Type B pancreatic cell (in vitro differentiated cells): ENCODE data around the gene PTGES2. TPM values are rescaled to one million over a fixed set of nuclear protein-coding genes. Genes with fewer than 3 reads are reported as not detected.
"Not testable (repeated sequence)": the region's sequence is repeated elsewhere in the genome, so short reads cannot be mapped to it uniquely, and the experiment has no call there.

ENCODE experiments used
- DNase-seq: peaks from one replicate; pipeline ENCODE4 v3.0.0; 2021; ENCODE audit warnings: mixed read lengths; ENCODE audit not compliant: unreplicated experiment; ENCODE audit errors: extremely low spot score
- H3K27ac Mint-ChIP-seq: 2 replicates; pipeline ENCODE4 v1.8.0; 2021; ENCODE audit warnings: mild to moderate bottlenecking, mixed read lengths
- H3K27me3 Mint-ChIP-seq: 2 replicates; pipeline ENCODE4 v1.8.0; 2021; ENCODE audit warnings: mixed read lengths
- H3K36me3 Mint-ChIP-seq: 2 replicates; pipeline ENCODE4 v1.8.0; 2021; ENCODE audit warnings: mixed read lengths
- H3K4me1 Mint-ChIP-seq: one replicate; pipeline ENCODE4 v1.8.0; 2021; ENCODE audit warnings: mixed read lengths; ENCODE audit not compliant: unreplicated experiment
- H3K4me3 Mint-ChIP-seq: 2 replicates; pipeline ENCODE4 v1.8.0; 2021; ENCODE audit warnings: mild to moderate bottlenecking, mixed read lengths
- H3K9me3 Mint-ChIP-seq: 2 replicates; pipeline ENCODE4 v1.8.0; 2021; ENCODE audit warnings: mixed read lengths
- CTCF ChIP-seq: fragments of 200-600 bp; sonication (generic); conservative IDR thresholded peaks from 2 replicates; pipeline ENCODE4 v1.5.0; 2021; ENCODE audit warnings: antibody characterized with exemption, mild to moderate bottlenecking
- total RNA-seq: library from RNA; stranded (reverse); gene quantifications from 2 replicates; pipeline ENCODE4 v1.2.1, GENCODE V29; 2021; ENCODE audit warnings: low replicate concordance

The PTGES2 gene
- total RNA-seq, 1 donor from 2014 or later = 67.2 TPM

DNA sequence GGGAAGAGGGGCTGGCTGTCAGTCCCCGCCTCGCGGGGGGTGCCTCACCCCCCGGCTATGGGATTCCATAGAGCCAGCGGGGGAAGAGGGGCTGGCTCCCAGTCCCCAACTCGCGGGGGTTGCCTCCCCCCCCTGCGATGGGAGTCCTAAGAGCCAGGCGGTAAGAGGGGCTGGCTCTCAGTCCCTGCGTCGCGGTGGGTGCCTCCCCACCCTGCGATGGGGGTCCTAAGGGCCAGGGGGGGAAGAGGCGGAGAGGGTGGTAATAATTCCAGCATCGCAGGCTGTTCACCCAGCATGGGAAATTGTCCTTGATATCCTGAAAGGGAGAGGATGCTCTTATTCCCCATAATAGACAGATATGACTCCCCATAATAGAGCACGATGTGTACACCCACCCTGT lies 12.1 kb upstream of the PTGES2 start:
- no peak for TF ChIP-seq CTCF
- Mint-ChIP-seq H3K36me3 (no peaks in the 10 kb centered on the region), H3K27ac (no peak overlapping the region), H3K27me3 (no peaks in the 10 kb centered on the region), H3K4me1 (peaks cover 24% of the 10 kb centered on the region), H3K4me3 (no peak overlapping the region), H3K9me3 (no peaks in the 10 kb centered on the region)
- no peak for DNase-seq

DNA sequence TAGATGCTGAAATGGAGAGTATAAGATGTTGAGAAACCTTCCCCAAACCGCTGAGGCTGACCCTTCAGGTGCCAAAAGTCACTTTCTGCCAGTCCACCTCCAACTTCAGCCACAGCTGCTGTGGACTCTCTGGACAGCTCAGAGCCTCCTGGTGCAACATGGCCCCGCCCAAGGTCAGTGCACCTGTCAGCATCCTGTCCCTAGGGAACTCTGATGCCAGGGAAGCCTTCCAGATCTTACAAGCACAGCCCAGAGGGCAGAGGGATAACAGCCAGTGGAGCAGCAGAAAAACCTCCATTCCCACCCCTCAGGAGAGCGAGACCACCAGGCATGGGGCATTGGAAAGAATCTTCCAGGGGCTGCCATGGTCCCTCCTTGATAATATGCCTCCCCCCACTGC lies 10.5 kb upstream of the PTGES2 start:
- Mint-ChIP-seq H3K4me1 (peaks cover 24% of the 10 kb centered on the region), H3K9me3 (no peaks in the 10 kb centered on the region), H3K27ac (no peak overlapping the region), H3K36me3 (no peaks in the 10 kb centered on the region), H3K4me3 (no peak overlapping the region), H3K27me3 (peaks cover 4% of the 10 kb centered on the region)
- no peak for TF ChIP-seq CTCF
- DNase-seq = no peak

- no peak overlapping the region for H3K27ac Mint-ChIP-seq
- no peak for DNase-seq
- H3K9me3 Mint-ChIP-seq = no peaks in the 10 kb centered on the region
- no peak for TF ChIP-seq CTCF
- H3K4me1 Mint-ChIP-seq = peaks cover 33% of the 10 kb centered on the region
- H3K4me3 Mint-ChIP-seq = no peak overlapping the region
- H3K27me3 Mint-ChIP-seq = peaks cover 5% of the 10 kb centered on the region
- no peaks in the 10 kb centered on the region for H3K36me3 Mint-ChIP-seq
Observed at GRCh38 chr9:128136816-128137793, 9.6 kb upstream of the PTGES2 start.

DNA sequence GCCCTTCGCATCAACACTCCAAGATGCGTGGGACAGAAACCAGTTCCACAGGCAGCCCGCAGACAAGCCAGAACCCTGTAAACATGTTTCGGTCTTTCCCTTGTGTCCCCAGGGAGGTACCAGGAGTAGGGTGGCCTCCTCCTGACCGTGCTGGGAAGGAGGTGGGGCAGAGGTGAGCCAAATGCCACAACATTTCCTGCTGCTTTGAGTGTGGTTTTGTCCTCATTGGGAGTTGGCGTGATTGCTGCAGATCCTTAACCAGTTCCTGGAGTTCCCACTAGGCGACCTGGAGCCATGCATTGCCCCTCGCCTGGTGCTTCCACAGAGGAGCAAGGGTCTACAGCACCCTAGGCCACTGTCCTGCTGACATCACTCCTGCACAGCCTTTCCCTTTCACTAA lies 8.0 kb upstream of the PTGES2 start:
- H3K4me1 Mint-ChIP-seq = peaks cover 41% of the 10 kb centered on the region
- not testable (repeated sequence) for DNase-seq, H3K9me3 Mint-ChIP-seq, H3K27ac Mint-ChIP-seq, H3K36me3 Mint-ChIP-seq, H3K27me3 Mint-ChIP-seq, H3K4me3 Mint-ChIP-seq

DNA sequence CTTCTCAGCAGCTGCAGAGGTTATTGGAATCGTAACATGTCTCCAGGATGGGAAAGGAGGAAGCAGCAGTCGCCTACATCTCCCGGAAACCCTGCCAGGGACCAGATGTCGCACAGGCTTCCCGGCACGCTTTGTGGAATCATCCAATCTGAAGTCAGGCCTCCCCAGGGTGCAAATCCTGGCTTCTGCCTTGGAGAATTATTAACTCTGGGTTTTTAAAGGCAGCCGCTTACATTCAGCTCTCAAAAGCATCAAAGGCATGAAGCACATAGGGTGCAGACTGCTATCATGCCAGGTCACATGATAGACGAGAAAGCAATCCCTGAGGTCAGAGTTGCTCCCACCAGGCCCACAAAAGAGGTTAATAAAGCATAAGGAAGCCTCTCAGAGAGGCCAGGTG lies 4.6 kb upstream of the PTGES2 start:
- H3K4me1 Mint-ChIP-seq = peaks cover 42% of the 10 kb centered on the region
- H3K9me3 Mint-ChIP-seq, H3K36me3 Mint-ChIP-seq, DNase-seq, H3K27me3 Mint-ChIP-seq: not testable (repeated sequence)
- H3K27ac Mint-ChIP-seq = peak overlapping the region; percentile 71
- peak overlapping the region; percentile 47 for H3K4me3 Mint-ChIP-seq

DNA sequence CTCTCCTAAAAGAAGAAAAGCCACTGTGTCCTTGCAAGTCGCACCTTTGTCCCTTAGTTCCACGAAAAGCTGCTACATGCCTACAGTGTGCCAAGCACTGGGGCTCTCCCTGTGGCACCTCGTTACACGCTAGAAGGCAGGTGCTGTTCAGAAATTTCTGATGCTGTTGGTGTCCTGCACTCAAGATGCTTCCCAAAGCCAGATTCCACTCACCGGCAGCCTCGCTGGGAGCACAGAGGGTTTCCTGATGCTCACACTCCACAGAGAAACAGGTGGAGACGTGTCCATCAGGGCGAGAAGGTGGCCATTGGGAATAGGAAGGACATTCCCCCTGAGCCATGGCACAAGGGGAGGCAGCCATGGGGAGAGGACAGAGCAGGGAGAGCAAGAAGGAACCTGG lies 3.8 kb upstream of the PTGES2 start:
- not testable (repeated sequence) for DNase-seq, H3K4me3 Mint-ChIP-seq, H3K27me3 Mint-ChIP-seq, H3K36me3 Mint-ChIP-seq, H3K9me3 Mint-ChIP-seq
- Mint-ChIP-seq H3K4me1 (peaks cover 40% of the 10 kb centered on the region), H3K27ac (peak overlapping the region; percentile 71)

DNA sequence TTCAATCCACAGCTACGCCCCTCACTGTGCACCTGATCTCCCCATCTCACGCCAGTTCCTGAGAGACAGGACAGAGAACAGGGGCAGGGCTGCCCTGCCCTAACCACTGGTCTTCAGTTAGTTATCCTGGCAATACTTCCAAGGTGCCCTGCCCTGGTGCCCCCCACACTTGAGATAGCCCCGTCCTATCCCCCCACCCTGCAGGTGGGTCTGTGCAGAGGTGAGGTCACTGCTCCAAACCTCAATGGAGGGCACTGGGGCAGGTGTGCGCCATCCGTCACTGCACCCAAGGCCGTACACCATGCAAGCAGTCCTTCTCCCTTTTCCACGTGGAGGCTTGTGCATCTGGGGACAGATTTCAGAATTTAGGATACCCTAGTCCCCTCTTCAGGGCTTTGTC lies 3.1 kb upstream of the PTGES2 start:
- not testable (repeated sequence) for DNase-seq, H3K27ac Mint-ChIP-seq, H3K27me3 Mint-ChIP-seq, H3K36me3 Mint-ChIP-seq, H3K9me3 Mint-ChIP-seq
- H3K4me3 Mint-ChIP-seq = peak overlapping the region; percentile 36
- peaks cover 45% of the 10 kb centered on the region for H3K4me1 Mint-ChIP-seq
